Keratinocyte (primary cell): ENCODE data around the gene SORBS1. TPM values are rescaled to one million over a fixed set of nuclear protein-coding genes. Genes with fewer than 3 reads are reported as not detected.

ENCODE experiments used
- DNase-seq: peaks from one replicate; pipeline ENCODE4 v3.0.0-alpha.2; 2011; ENCODE audit warnings: low read depth, missing footprints, low spot score
- FAIRE-seq: peaks from 2 replicates; lab custom pipeline; 2011; peaks lifted over from hg19 to GRCh38; lab: Jason Lieb, UNC
- H2AFZ ChIP-seq: 2 replicates; pipeline ENCODE4 v1.6.0; 2012; ENCODE audit warnings: low read length, control low read depth, inconsistent platforms; ENCODE audit not compliant: control insufficient read depth
- H3K27ac ChIP-seq: 2 replicates; pipeline ENCODE4 v1.5.1; 2011; ENCODE audit warnings: low read length; ENCODE audit not compliant: control insufficient read depth, insufficient read depth
- H3K27me3 ChIP-seq: 3 replicates; pipeline ENCODE4 v1.6.0; 2011; ENCODE audit warnings: low read length; ENCODE audit not compliant: control insufficient read depth, insufficient read depth; ENCODE audit errors: extremely low read depth
- H3K36me3 ChIP-seq, 2 experiments: 2 replicates in 1 of 2; 3 replicates in 1 of 2; pipeline ENCODE4 v1.5.1; 2011; ENCODE audit warnings: low read length in 2 of 2, mild to moderate bottlenecking in 1 of 2; ENCODE audit not compliant: control insufficient read depth in 2 of 2, insufficient read depth in 2 of 2; ENCODE audit errors: extremely low read depth in 1 of 2
- H3K4me1 ChIP-seq: 3 replicates; pipeline ENCODE4 v1.5.1; 2011; ENCODE audit warnings: low read length; ENCODE audit not compliant: control insufficient read depth, insufficient read depth; ENCODE audit errors: extremely low read depth
- H3K4me2 ChIP-seq: 3 replicates; pipeline ENCODE4 v1.6.0; 2011; ENCODE audit warnings: low read depth, low read length; ENCODE audit not compliant: control insufficient read depth, insufficient read depth; ENCODE audit errors: extremely low read depth
- H3K4me3 ChIP-seq, 3 experiments: fragments of 200-600 bp in 1 of 3; sonication (generic) in 1 of 3; 2 replicates in 2 of 3; 3 replicates in 1 of 3; pipeline ENCODE4 v1.5.1; 2011 to 2016; ENCODE audit warnings: low read length in 3 of 3, mild to moderate bottlenecking in 3 of 3, control low read depth in 2 of 3, inconsistent platforms in 1 of 3, low read depth in 1 of 3, mixed read lengths in 1 of 3, mixed run types in 1 of 3, moderate library complexity in 1 of 3; ENCODE audit not compliant: control insufficient read depth in 2 of 3, insufficient read depth in 2 of 3; ENCODE audit errors: extremely low read depth in 1 of 3
- H3K79me2 ChIP-seq: 2 replicates; pipeline ENCODE4 v1.6.0; 2012; ENCODE audit warnings: low read length; ENCODE audit not compliant: control insufficient read depth, insufficient read depth
- H3K9ac ChIP-seq: 3 replicates; pipeline ENCODE4 v1.6.0; 2011; ENCODE audit warnings: low read length; ENCODE audit not compliant: control insufficient read depth, insufficient read depth; ENCODE audit errors: extremely low read depth
- H3K9me1 ChIP-seq: 3 replicates; pipeline ENCODE4 v1.6.0; 2011; ENCODE audit warnings: low read length; ENCODE audit not compliant: control insufficient read depth, insufficient read depth; ENCODE audit errors: extremely low read depth
- H3K9me3 ChIP-seq: 2 replicates; pipeline ENCODE4 v1.5.1; 2012; ENCODE audit warnings: low read depth, low read length; ENCODE audit not compliant: control insufficient read depth
- H4K20me1 ChIP-seq: 3 replicates; pipeline ENCODE4 v1.6.0; 2011; ENCODE audit warnings: low read length; ENCODE audit not compliant: control insufficient read depth, insufficient read depth; ENCODE audit errors: extremely low read depth
- EZH2 ChIP-seq: IDR thresholded peaks from one replicate; pipeline ENCODE4 v1.6.1; 2012; ENCODE audit warnings: inconsistent platforms, mild to moderate bottlenecking, low read length, moderate library complexity
- dilution Hi-C: fragments of 300-500 bp; cut with MboI; formaldehyde crosslinking; loops from one replicate; pipeline ENCODE4 v1.7.0; 2020; ENCODE audit warnings: low sequenced_read_pairs; ENCODE audit not compliant: extremely low pct_ligation_motif_present
- polyA plus RNA-seq, 5 experiments: library from polyadenylated mRNA; depleted of rRNA in 3 of 5; stranded (reverse) in 3 of 5; stranded (forward) in 1 of 5; unstranded in 1 of 5; fragments of >200 nt; gene quantifications; 1 replicate in 1 of 5; 2 replicates in 3 of 5; 3 replicates in 1 of 5; pipeline versions ENCODE4 v1.2.1 to v1.2.3, GENCODE V29; 2011 to 2012; ENCODE audit warnings: missing spikeins in 2 of 5, low read depth in 1 of 5, low replicate concordance in 1 of 5
- TF ChIP-seq, protein P1 (sequence below), 3 experiments: IDR thresholded peaks in 1 of 3; conservative IDR thresholded peaks in 1 of 3; optimal IDR thresholded peaks in 1 of 3; 2 replicates in 2 of 3; 3 replicates in 1 of 3; pipeline versions ENCODE3 to v1.5.1; 2011; ENCODE audit warnings: low read length in 3 of 3, mild to moderate bottlenecking in 3 of 3, moderate library complexity in 2 of 3, control low read depth in 1 of 3, inconsistent platforms in 1 of 3; ENCODE audit not compliant: insufficient read depth in 2 of 3; ENCODE audit errors: extremely low read depth in 1 of 3

The SORBS1 gene
- polyA plus RNA-seq, 1 donor (not counting 4 experiments of a cell fraction or from before 2014, with no cell fraction given), result 0.42 TPM

GRCh38 chr10:95547197-95547596 is 14.0 kb downstream of the SORBS1 start:
- dilution Hi-C loops, result no loop called here
- H2AFZ ChIP-seq, result no peak overlapping the region
- no peak for FAIRE-seq

DNA sequence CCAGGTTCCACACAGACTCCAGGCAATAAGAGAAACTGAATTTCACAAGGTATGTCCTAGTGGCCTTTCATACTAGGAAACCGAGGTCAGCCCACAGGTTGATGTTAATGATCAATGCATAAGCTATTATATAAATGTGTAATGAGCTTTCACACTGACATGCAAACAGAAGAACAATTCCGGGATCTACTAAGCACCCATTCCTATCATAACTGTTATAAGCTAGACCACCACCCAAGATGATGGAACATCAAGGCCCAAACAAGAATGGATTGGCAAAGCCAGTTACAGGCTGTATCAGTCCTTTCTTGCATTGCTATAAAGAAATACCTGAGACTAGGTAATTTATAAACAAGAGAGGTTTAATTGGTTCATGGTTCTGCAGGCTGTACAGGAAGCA is 15.2 kb downstream of the SORBS1 start:
- no peaks in the 10 kb centered on the region for H3K9me3 ChIP-seq
- H3K4me2 ChIP-seq, result no peak overlapping the region
- H3K4me3 ChIP-seq, result no peak overlapping the region
- no peaks in the 10 kb centered on the region for H3K9me1 ChIP-seq
- TF ChIP-seq, protein P1, sequence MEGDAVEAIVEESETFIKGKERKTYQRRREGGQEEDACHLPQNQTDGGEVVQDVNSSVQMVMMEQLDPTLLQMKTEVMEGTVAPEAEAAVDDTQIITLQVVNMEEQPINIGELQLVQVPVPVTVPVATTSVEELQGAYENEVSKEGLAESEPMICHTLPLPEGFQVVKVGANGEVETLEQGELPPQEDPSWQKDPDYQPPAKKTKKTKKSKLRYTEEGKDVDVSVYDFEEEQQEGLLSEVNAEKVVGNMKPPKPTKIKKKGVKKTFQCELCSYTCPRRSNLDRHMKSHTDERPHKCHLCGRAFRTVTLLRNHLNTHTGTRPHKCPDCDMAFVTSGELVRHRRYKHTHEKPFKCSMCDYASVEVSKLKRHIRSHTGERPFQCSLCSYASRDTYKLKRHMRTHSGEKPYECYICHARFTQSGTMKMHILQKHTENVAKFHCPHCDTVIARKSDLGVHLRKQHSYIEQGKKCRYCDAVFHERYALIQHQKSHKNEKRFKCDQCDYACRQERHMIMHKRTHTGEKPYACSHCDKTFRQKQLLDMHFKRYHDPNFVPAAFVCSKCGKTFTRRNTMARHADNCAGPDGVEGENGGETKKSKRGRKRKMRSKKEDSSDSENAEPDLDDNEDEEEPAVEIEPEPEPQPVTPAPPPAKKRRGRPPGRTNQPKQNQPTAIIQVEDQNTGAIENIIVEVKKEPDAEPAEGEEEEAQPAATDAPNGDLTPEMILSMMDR (optimal IDR thresholded peaks at IDR 0.05 in 1 of 3, IDR thresholded peaks at IDR 0.05 in 1 of 3, conservative IDR thresholded peaks at IDR 0.05 in 1 of 3; ENCODE audit: extremely low read depth in 1 of 3, insufficient read depth in 2 of 3, low read length in 3 of 3), result no peak
- no peak for TF ChIP-seq EZH2
- no peak for DNase-seq
- H3K79me2 ChIP-seq, result no peaks in the 10 kb centered on the region
- dilution Hi-C loops, result no loop called here
- no peaks in the 10 kb centered on the region for H4K20me1 ChIP-seq
- H2AFZ ChIP-seq, result no peak overlapping the region
- H3K36me3 ChIP-seq, result no peaks in the 10 kb centered on the region
- H3K4me1 ChIP-seq, result no peaks in the 10 kb centered on the region
- no peak overlapping the region for H3K9ac ChIP-seq
- no peaks in the 10 kb centered on the region for H3K27me3 ChIP-seq
- no peak overlapping the region for H3K27ac ChIP-seq
- FAIRE-seq, result no peak

More at GRCh38 chr10:95547197-95547596, 14.0 kb downstream of the SORBS1 start:
- H3K27me3 ChIP-seq, result no peaks in the 10 kb centered on the region
- H4K20me1 ChIP-seq, result no peaks in the 10 kb centered on the region
- TF ChIP-seq EZH2, result no peak
- TF ChIP-seq, protein P1 (optimal IDR thresholded peaks at IDR 0.05 in 1 of 3, IDR thresholded peaks at IDR 0.05 in 1 of 3, conservative IDR thresholded peaks at IDR 0.05 in 1 of 3; ENCODE audit: extremely low read depth in 1 of 3, insufficient read depth in 2 of 3, low read length in 3 of 3), result no peak
- H3K9me1 ChIP-seq, result no peaks in the 10 kb centered on the region
- H3K36me3 ChIP-seq, result no peaks in the 10 kb centered on the region
- DNase-seq, result no peak
- H3K27ac ChIP-seq, result no peak overlapping the region
- H3K4me2 ChIP-seq, result no peak overlapping the region
- H3K4me1 ChIP-seq, result no peaks in the 10 kb centered on the region
- H3K4me3 ChIP-seq, result no peak overlapping the region
- H3K9me3 ChIP-seq, result no peaks in the 10 kb centered on the region
- H3K9ac ChIP-seq, result no peak overlapping the region
- no peaks in the 10 kb centered on the region for H3K79me2 ChIP-seq
